ENCODE measurements around the gene CHPT1. TPM values are rescaled to one million over a fixed set of nuclear protein-coding genes. Genes with fewer than 3 reads are reported as not detected.

The CHPT1 gene
- total and polyA plus RNA-seq, 2 donors (not counting 3 experiments of a cell fraction or from before 2014, with no cell fraction given) = 12.1 to 19.3 TPM

DNA sequence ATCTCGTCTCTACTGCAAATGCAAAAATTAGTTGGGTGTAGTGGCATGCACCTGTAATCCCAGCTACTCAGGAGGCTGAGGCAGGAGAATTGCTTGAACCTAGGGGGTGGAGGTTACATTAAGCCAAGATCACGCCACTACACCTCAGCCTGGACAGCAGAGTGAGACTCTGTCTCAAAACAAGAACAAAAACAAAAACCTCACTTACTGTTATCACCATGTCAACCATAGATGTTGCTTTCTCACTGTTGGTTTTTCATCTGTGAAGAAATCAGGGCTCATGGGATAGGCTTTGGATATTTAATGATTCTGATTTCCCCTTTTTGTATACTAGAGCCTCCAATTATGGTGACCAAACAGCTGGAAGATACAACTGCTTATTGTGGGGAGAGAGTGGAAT, 49.7 kb upstream of the CHPT1 start:
- BruUV-seq (replicated peaks) = no TSS peak
- TF ChIP-seq GATA2 (IDR thresholded peaks at IDR 0.05; ENCODE audit: insufficient read depth, insufficient read length, low read depth, low read length) = no peak
- no peak for TF ChIP-seq POLR2AphosphoS5 (IDR thresholded peaks at IDR 0.05; ENCODE audit: insufficient read depth, low read depth, low read length)
- TF ChIP-seq JUN (IDR thresholded peaks at IDR 0.05; ENCODE audit: borderline replicate concordance, insufficient read depth, insufficient read length, low read depth) = no peak
- TF ChIP-seq EZH2 (IDR thresholded peaks at IDR 0.05; ENCODE audit: borderline replicate concordance, low read depth, low read length, severe bottlenecking) = no peak
- no peak for TF ChIP-seq POLR2A (IDR thresholded peaks at IDR 0.05; ENCODE audit: low read depth, low read length)
- no peak for TF ChIP-seq FOS (IDR thresholded peaks at IDR 0.05; ENCODE audit: borderline replicate concordance, insufficient read depth, low read length)
- TF ChIP-seq CTCF (IDR thresholded peaks at IDR 0.05; ENCODE audit: extremely low read depth in 1 of 2, insufficient read depth in 1 of 2, low read depth in 1 of 2, low read length in 2 of 2) = no peak
- TF ChIP-seq MAX (IDR thresholded peaks at IDR 0.05; ENCODE audit: insufficient read depth, insufficient read length) = no peak
- TF ChIP-seq MYC (IDR thresholded peaks at IDR 0.05; ENCODE audit: low read depth, low read length) = no peak
- Histone ChIP-seq H3K4me1 (ENCODE audit: control insufficient read depth, extremely low read depth, insufficient read depth, low read length) (no peaks in the 10 kb centered on the region), H3K27ac (ENCODE audit: insufficient read depth, low read depth, low read length) (no peak overlapping the region), H3K4me3 (replicated peaks in 1 of 3; ENCODE audit: insufficient read depth in 1 of 3, low read depth in 1 of 3, low read length in 3 of 3) (no peak overlapping the region), H2AFZ (ENCODE audit: low read depth, low read length) (no peak overlapping the region), H3K9ac (replicated peaks; ENCODE audit: extremely low read depth, insufficient read depth, low read length) (no peak overlapping the region), H3K36me3 (ENCODE audit: control insufficient read depth in 2 of 2, extremely low read depth in 1 of 2, insufficient read depth in 2 of 2, low read length in 2 of 2) (no peaks in the 10 kb centered on the region), H4K20me1 (replicated peaks; ENCODE audit: control insufficient read depth, extremely low read depth, insufficient read depth, low read length) (no peaks in the 10 kb centered on the region), H3K79me2 (ENCODE audit: control insufficient read depth, insufficient read depth, low read length) (no peaks in the 10 kb centered on the region), H3K9me3 (replicated peaks; ENCODE audit: control insufficient read depth, insufficient read depth, low read length) (no peaks in the 10 kb centered on the region), H3K4me2 (ENCODE audit: insufficient read depth, low read length) (no peak overlapping the region), H3K27me3 (ENCODE audit: control insufficient read depth in 2 of 2, insufficient read depth in 2 of 2, low read length in 2 of 2) (peaks cover under 1 to 5% of the 10 kb centered on the region in 2 experiments), H3K9me1 (replicated peaks; ENCODE audit: control insufficient read depth, extremely low read depth, insufficient read depth, low read length) (peaks cover 2% of the 10 kb centered on the region)
- DNase-seq (ENCODE audit: low read depth, low spot score) (no peak), FAIRE-seq (no peak)
- intact Hi-C loops (cut with micrococcal nuclease) (no loop called here), dilution Hi-C loops (cut with MboI; ENCODE audit: extremely low pct_ligation_motif_present, low sequenced_read_pairs) (no loop called here)
- POLR2A ChIA-PET = no interaction called here
- CTCF ChIA-PET = interaction anchor here (1.8 kb wide), 1 partner anchor 233 kb away, joined by 4 read pairs; no protein-coding TSS in a partner anchor

Data from endothelial cell of umbilical vein (primary cell).